Spleen (tissue), 11 donors: ENCODE data around the gene TAS1R1. TPM values are rescaled to one million over a fixed set of nuclear protein-coding genes. Genes with fewer than 3 reads are reported as not detected.

ENCODE experiments used
- DNase-seq: peaks from one replicate; pipeline ENCODE4 v3.0.0-alpha.2; 2020
- H3K27ac ChIP-seq, 8 donors: fragments of 200-600 bp; sonication (generic) in 7 of 8; 1 replicate in 4 of 8; 2 replicates in 4 of 8; pipeline versions ENCODE4 v1.5.0 to v1.8.0; 2016 to 2021; ENCODE audit warnings: inconsistent platforms in 4 of 8, mild to moderate bottlenecking in 4 of 8, moderate library complexity in 1 of 8
- H3K27me3 ChIP-seq, 7 donors: fragments of 200-600 bp; sonication (generic) in 6 of 7; replicated peaks in 1 of 7; 1 replicate in 4 of 7; 2 replicates in 3 of 7; pipeline versions ENCODE4 v1.5.0 to v1.8.0; 2016 to 2021; ENCODE audit warnings: inconsistent platforms in 3 of 7, mild to moderate bottlenecking in 1 of 7
- H3K36me3 ChIP-seq, 6 donors: fragments of 200-600 bp; sonication (generic) in 5 of 6; 1 replicate in 4 of 6; 2 replicates in 2 of 6; pipeline versions ENCODE4 v1.5.0 to v1.8.0; 2016 to 2021; ENCODE audit warnings: inconsistent platforms in 2 of 6
- H3K4me1 ChIP-seq, 6 donors: fragments of 200-600 bp; sonication (generic) in 5 of 6; 1 replicate in 3 of 6; 2 replicates in 3 of 6; pipeline versions ENCODE4 v1.5.0 to v1.8.0; 2016 to 2021; ENCODE audit warnings: inconsistent platforms in 3 of 6
- H3K4me3 ChIP-seq, 8 donors: fragments of 200-600 bp; sonication (generic) in 7 of 8; 1 replicate in 4 of 8; 2 replicates in 4 of 8; pipeline versions ENCODE4 v1.5.0 to v1.8.0; 2016 to 2021; ENCODE audit warnings: inconsistent platforms in 4 of 8, mild to moderate bottlenecking in 4 of 8, moderate library complexity in 2 of 8
- H3K9me3 ChIP-seq, 8 donors: fragments of 200-600 bp; sonication (generic) in 7 of 8; 1 replicate in 4 of 8; 2 replicates in 4 of 8; pipeline versions ENCODE4 v1.5.0 to v1.8.0; 2016 to 2021; ENCODE audit warnings: inconsistent platforms in 4 of 8
- POLR2A ChIP-seq, 3 donors: fragments of 450-650 bp; IDR thresholded peaks; one replicate each; pipeline ENCODE4 v1.5.1; 2017; ENCODE audit warnings: antibody characterized with exemption in 3 of 3, mild to moderate bottlenecking in 1 of 3
- POLR2AphosphoS5 ChIP-seq, 3 donors: sonication (generic); formaldehyde crosslinking; IDR thresholded peaks; one replicate each; pipeline ENCODE4 v1.5.1; 2017; ENCODE audit warnings: antibody characterized with exemption in 3 of 3
- WGBS, 5 donors: extraction: QIAGEN DNeasy Blood & Tissue Kit in 3 of 5; methylation state at CpG; one replicate each; pipeline versions ENCODE4 v1.1.5 to v1.1.7; 2013 to 2018; 5-methylcytosine and 5-hydroxymethylcytosine counted together
- intact Hi-C: fragments of 100-400 bp; cut with DNase I; formaldehyde crosslinking; loops from one replicate; pipeline ENCODE4 v1.15.0; 2023; ENCODE audit warnings: low total_unique reads
- polyA plus RNA-seq, 3 donors: library from polyadenylated mRNA; stranded (reverse); fragments of 200-250 nt; gene quantifications; one replicate each; pipeline ENCODE4 v1.2.1, GENCODE V29; 2013
- small RNA-seq, 4 donors: library from RNA; depleted of rRNA; stranded (forward); fragments of <200 nt; gene quantifications; one replicate each; pipeline ENCODE3, GENCODE V24; 2016
- total RNA-seq, 7 donors: library from RNA; depleted of rRNA in 3 of 7; stranded (reverse); fragments of >200 nt in 3 of 7; fragmentation: NEBNext Ultra II Directional in 4 of 7; extraction: Animal tissue kit (Norgen Biotek cat#: 25700) in 4 of 7; gene quantifications; one replicate each; pipeline versions ENCODE4 v1.1.0 to v1.2.1, GENCODE V29; 2016 to 2021
- TF ChIP-seq, protein P1 (sequence below), 11 experiments: fragments of 200-600 bp in 7 of 11; fragments of 450-650 bp in 4 of 11; sonication (generic) in 4 of 11; IDR thresholded peaks in 8 of 11; conservative IDR thresholded peaks in 3 of 11; 1 replicate in 7 of 11; 2 replicates in 4 of 11; pipeline versions ENCODE4 v1.4.0 to v1.8.0; 2016 to 2021; ENCODE audit warnings: antibody characterized with exemption in 11 of 11, inconsistent platforms in 4 of 11, mild to moderate bottlenecking in 1 of 11
- donor health status: healthy with polysubstance abuse.
- donor health status: DM: no; HTN: no; CAD: no; lungs with moderate emphysema.
- donor health status: DM: no; HTN: no; CAD: no.
- donor health status: Bipolar disorder and iron deficiency.
- donor health status: healthy.
- donor health status: DM: no; HTN: no; CAD: no.
- donor health status: DM: yes; HTN: yes; CAD: no.

Gene TAS1R1
- total and polyA plus RNA-seq, 10 donors, result 0.09 to 0.88 (median 0.43) TPM

DNA sequence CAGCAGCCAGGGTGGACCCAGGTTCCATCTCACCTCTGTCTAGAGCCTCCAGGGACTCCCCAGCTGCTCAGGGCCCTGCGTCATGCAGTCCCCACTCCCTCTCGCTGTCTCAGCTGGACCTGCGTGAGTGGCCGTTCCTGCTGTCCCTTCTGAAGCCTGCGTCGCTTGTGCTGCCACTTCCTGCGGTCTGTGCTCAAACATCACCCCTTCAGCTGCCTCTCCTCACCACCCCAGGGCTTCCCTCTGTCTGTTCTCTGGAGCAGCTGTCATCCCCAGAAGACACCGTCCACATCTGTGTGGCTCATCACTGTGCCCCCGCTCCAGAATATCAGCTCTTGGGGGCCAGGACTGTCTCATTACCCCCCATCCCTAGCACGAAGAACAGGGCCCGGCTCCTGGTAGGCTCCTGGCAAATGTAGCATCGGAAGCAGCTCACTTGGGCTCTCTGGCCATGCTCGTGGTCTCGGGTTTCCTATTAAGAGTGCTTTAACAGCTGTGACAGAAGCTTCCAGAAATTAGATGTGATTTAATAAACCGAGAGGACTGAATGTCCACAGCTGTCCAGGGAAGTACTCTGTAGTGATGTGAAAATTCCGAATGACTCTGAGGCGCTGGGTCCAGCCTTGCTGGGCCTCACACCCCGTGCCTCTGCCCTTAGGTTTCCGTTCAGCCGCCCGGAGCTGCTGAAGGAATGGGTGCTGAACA, 72.9 kb downstream of the TAS1R1 start:
- no peak for DNase-seq
- no peaks in the 10 kb centered on the region for H3K27me3 ChIP-seq
- H3K36me3 ChIP-seq, result peaks cover 0 to 73% (median 44%) of the 10 kb centered on the region in 6 donors
- no peak overlapping the region for H3K27ac ChIP-seq
- H3K9me3 ChIP-seq, result no peaks in the 10 kb centered on the region
- H3K4me1 ChIP-seq, result peaks cover 11 to 42% (median 33%) of the 10 kb centered on the region in 6 donors
- no peak overlapping the region for H3K4me3 ChIP-seq
- no peak for TF ChIP-seq POLR2AphosphoS5 (IDR thresholded peaks at IDR 0.05)
- no peak for TF ChIP-seq POLR2A (IDR thresholded peaks at IDR 0.05)
- TF ChIP-seq, protein P1, sequence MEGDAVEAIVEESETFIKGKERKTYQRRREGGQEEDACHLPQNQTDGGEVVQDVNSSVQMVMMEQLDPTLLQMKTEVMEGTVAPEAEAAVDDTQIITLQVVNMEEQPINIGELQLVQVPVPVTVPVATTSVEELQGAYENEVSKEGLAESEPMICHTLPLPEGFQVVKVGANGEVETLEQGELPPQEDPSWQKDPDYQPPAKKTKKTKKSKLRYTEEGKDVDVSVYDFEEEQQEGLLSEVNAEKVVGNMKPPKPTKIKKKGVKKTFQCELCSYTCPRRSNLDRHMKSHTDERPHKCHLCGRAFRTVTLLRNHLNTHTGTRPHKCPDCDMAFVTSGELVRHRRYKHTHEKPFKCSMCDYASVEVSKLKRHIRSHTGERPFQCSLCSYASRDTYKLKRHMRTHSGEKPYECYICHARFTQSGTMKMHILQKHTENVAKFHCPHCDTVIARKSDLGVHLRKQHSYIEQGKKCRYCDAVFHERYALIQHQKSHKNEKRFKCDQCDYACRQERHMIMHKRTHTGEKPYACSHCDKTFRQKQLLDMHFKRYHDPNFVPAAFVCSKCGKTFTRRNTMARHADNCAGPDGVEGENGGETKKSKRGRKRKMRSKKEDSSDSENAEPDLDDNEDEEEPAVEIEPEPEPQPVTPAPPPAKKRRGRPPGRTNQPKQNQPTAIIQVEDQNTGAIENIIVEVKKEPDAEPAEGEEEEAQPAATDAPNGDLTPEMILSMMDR (IDR thresholded peaks at IDR 0.05 in 8 of 11, conservative IDR thresholded peaks at IDR 0.05 in 3 of 11), result no peak
- intact Hi-C loops, result loop anchor here (10.0 kb wide), 1 partner anchor 53 kb away; the partner anchor contains the start of gene ZBTB48
- WGBS, 5 donors, result 92 to 96% (median 93%) methylated on average over 20 to 21 of the region's 21 CpGs

DNA sequence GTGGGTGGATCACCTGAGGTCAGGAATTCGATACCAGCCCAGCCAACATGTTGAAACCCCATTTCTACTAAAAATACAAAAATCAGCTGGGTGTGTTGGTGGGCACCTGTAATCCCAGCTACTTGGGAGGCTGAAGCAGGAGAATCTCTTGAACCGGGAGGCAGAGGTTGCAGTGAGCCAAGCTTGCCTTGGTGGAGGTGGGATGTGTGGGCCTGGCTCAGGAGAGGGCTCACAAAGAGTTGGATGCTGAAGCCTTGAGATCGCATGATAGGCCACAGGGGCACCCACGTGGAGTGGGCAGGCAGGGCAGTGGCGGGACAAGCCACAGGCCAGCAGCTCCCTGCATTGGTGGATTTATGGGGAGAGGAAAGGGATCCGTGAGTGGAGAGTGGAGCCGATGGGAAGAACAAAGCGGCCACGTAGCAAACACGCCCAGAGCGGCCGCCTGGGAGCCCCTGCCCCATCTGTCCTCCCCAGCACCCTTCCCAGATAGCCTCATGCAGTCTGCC, 73.9 kb downstream of the TAS1R1 start:
- H3K27me3 ChIP-seq, result no peaks in the 10 kb centered on the region
- no peak overlapping the region for H3K4me3 ChIP-seq
- 87 to 92% (median 89%) methylated on average over 7 to 12 of the region's 12 CpGs for WGBS, 5 donors
- intact Hi-C loops, result loop anchor here (10.0 kb wide), 1 partner anchor 54 kb away; the partner anchor contains the start of gene ZBTB48
- H3K27ac ChIP-seq, result no peak overlapping the region
- no peaks in the 10 kb centered on the region for H3K9me3 ChIP-seq
- peaks cover 11 to 42% (median 33%) of the 10 kb centered on the region in 6 donors for H3K4me1 ChIP-seq
- TF ChIP-seq, protein P1 (IDR thresholded peaks at IDR 0.05 in 8 of 11, conservative IDR thresholded peaks at IDR 0.05 in 3 of 11), result no peak
- no peak for TF ChIP-seq POLR2A (IDR thresholded peaks at IDR 0.05)
- TF ChIP-seq POLR2AphosphoS5 (IDR thresholded peaks at IDR 0.05), result no peak
- no peak for DNase-seq
- peaks cover 0 to 73% (median 51%) of the 10 kb centered on the region in 6 donors for H3K36me3 ChIP-seq

Small RNA genes lying within 50 kb of the gene (small RNA-seq; reads per million reads assigned to genes)
- 0 reads per million in 4 donors for gene RNU6-731P

Other genes with a start within 250 kb of the TAS1R1 start
- gene ACOT7, start 161.5 kb upstream of the TAS1R1 start, total RNA-seq, result 10 to 100 TPM; 11.3 to 31.5 (median 18.1) TPM
- gene ACOT7, start 161.5 kb upstream of the TAS1R1 start, polyA plus RNA-seq, result 10 to 100 TPM; 10.6 to 26.7 (median 22.5) TPM
- gene HES2, start 135.4 kb upstream of the TAS1R1 start, total RNA-seq, result under 1 TPM in 2 of 7 donors, not detected in 5; 0.22 to 0.26 TPM
- gene HES2, start 135.4 kb upstream of the TAS1R1 start, polyA plus RNA-seq, result 1 to 10 TPM in 1 of 3 donors, under 1 TPM in 1, not detected in 1; 0.02 to 1.3 TPM
- gene ESPN, start 130.5 kb upstream of the TAS1R1 start, total RNA-seq, result 1 to 10 TPM in 4 of 7 donors, under 1 TPM in 2, not detected in 1; 0.43 to 6.0 (median 1.5) TPM
- gene ESPN, start 130.5 kb upstream of the TAS1R1 start, polyA plus RNA-seq, result under 1 TPM; 0.26 to 0.54 (median 0.50) TPM
- 100 to 1,000 TPM in 1 of 7 donors, 10 to 100 TPM in 6; 39.7 to 103 (median 65.4) TPM for gene TNFRSF25, start 89.1 kb upstream of the TAS1R1 start, total RNA-seq
- gene TNFRSF25, start 89.1 kb upstream of the TAS1R1 start, polyA plus RNA-seq, result 100 to 1,000 TPM in 2 of 3 donors, 10 to 100 TPM in 1; 30.9 to 147 (median 102) TPM
- gene PLEKHG5, start 63.6 kb upstream of the TAS1R1 start, total RNA-seq, result 100 to 1,000 TPM in 1 of 7 donors, 10 to 100 TPM in 6; 34.7 to 120 (median 60.1) TPM
- 10 to 100 TPM in 2 of 3 donors, 1 to 10 TPM in 1; 6.4 to 66.9 (median 29.7) TPM for gene PLEKHG5, start 63.6 kb upstream of the TAS1R1 start, polyA plus RNA-seq
- gene NOL9, start 794 bp upstream of the TAS1R1 start, total RNA-seq, result 10 to 100 TPM; 30.5 to 55.2 (median 51.5) TPM
- 10 to 100 TPM in 1 of 3 donors, 1 to 10 TPM in 2; 4.2 to 10.0 (median 5.8) TPM for gene NOL9, start 794 bp upstream of the TAS1R1 start, polyA plus RNA-seq
- 10 to 100 TPM; 23.5 to 61.0 (median 48.0) TPM for gene ZBTB48, start 24.7 kb downstream of the TAS1R1 start, total RNA-seq
- 100 to 1,000 TPM in 1 of 3 donors, 10 to 100 TPM in 2; 53.1 to 131 (median 89.3) TPM for gene ZBTB48, start 24.7 kb downstream of the TAS1R1 start, polyA plus RNA-seq
- gene KLHL21, start 47.6 kb downstream of the TAS1R1 start, total RNA-seq, result 10 to 100 TPM; 18.5 to 41.5 (median 29.4) TPM
- gene KLHL21, start 47.6 kb downstream of the TAS1R1 start, polyA plus RNA-seq, result 10 to 100 TPM in 1 of 3 donors, 1 to 10 TPM in 2; 5.0 to 12.0 (median 6.2) TPM
- gene PHF13, start 58.4 kb downstream of the TAS1R1 start, total RNA-seq, result 10 to 100 TPM in 4 of 7 donors, 1 to 10 TPM in 3; 6.6 to 14.0 (median 10.5) TPM
- gene PHF13, start 58.4 kb downstream of the TAS1R1 start, polyA plus RNA-seq, result 1 to 10 TPM; 3.4 to 6.0 (median 4.4) TPM
- gene THAP3, start 69.6 kb downstream of the TAS1R1 start, total RNA-seq, result 10 to 100 TPM; 13.0 to 27.1 (median 15.5) TPM
- 10 to 100 TPM; 21.5 to 29.1 (median 24.0) TPM for gene THAP3, start 69.6 kb downstream of the TAS1R1 start, polyA plus RNA-seq
- 10 to 100 TPM; 40.8 to 66.9 (median 58.0) TPM for gene DNAJC11, start 146.5 kb downstream of the TAS1R1 start, total RNA-seq
- gene DNAJC11, start 146.5 kb downstream of the TAS1R1 start, polyA plus RNA-seq, result 10 to 100 TPM; 13.3 to 31.1 (median 27.9) TPM
- 100 to 1,000 TPM in 1 of 7 donors, 10 to 100 TPM in 6; 53.0 to 105 (median 72.5) TPM for gene CAMTA1, start 230.1 kb downstream of the TAS1R1 start, total RNA-seq
- gene CAMTA1, start 230.1 kb downstream of the TAS1R1 start, polyA plus RNA-seq, result 100 to 1,000 TPM in 1 of 3 donors, 10 to 100 TPM in 2; 68.7 to 106 (median 84.8) TPM